ENCODE data around the gene PCDHB13.
"Not testable (repeated sequence)": the region's sequence is repeated elsewhere in the genome, so short reads cannot be mapped to it uniquely, and the experiment has no call there.

PCDHB13 gene

DNA sequence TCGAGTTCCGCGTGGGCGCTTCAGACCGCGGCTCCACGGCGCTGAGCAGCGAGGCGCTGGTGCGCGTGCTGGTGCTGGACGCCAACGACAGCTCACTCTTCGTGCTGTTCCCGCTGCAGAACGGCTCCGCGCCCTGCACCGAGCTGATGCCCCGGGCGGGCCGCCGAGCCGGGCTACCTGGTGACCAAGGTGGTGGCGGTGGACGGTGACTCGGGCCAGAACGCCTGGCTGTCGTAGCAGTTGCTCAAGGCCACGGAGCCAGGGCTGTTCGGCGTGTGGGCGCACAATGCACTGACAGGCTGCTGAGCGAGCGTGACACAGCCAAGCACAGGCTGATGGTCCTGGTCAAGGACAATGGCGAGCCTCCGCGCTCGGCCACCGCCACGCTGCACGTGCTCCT, 27.8 kb downstream of the PCDHB13 start:
- H2AFZ ChIP-seq (ENCODE audit: low read length), result no peak overlapping the region
- H2BK15ac ChIP-seq (ENCODE audit: low read length), result no peak overlapping the region
- H3K79me1 ChIP-seq (ENCODE audit: low read depth, low read length), result peaks cover 1% of the 10 kb centered on the region
- H4K8ac ChIP-seq (ENCODE audit: low read depth, low read length), result no peak overlapping the region
- H2BK5ac ChIP-seq (ENCODE audit: low read length), result no peak overlapping the region
- H4K91ac ChIP-seq (ENCODE audit: low read depth, low read length, poor library complexity), result no peak overlapping the region
- H3K4me1 ChIP-seq (ENCODE audit: control insufficient read depth in 2 of 2, insufficient read depth in 1 of 2, low read depth in 1 of 2, low read length in 2 of 2), result no peaks in the 10 kb centered on the region
- peaks cover 25 to 31% of the 10 kb centered on the region in 2 donors for H3K9me3 ChIP-seq (replicated peaks in 1 of 2; ENCODE audit: control insufficient read depth in 2 of 2, insufficient read depth in 1 of 2, low read depth in 1 of 2, low read length in 2 of 2)
- no peak overlapping the region for H3K23ac ChIP-seq (ENCODE audit: low read depth, low read length, poor library complexity)
- DNase-seq (ENCODE audit: low spot score), result no peak
- no peak overlapping the region for H3K18ac ChIP-seq (ENCODE audit: low read length)
- no peak overlapping the region for H2AK5ac ChIP-seq (ENCODE audit: low read depth, low read length)
- peaks cover 2 to 4% of the 10 kb centered on the region in 2 donors for H3K36me3 ChIP-seq (replicated peaks in 1 of 2; ENCODE audit: control insufficient read depth in 2 of 2, insufficient read depth in 2 of 2, low read length in 2 of 2)
- H3K4me3 ChIP-seq (ENCODE audit: low read length in 2 of 2), result no peak overlapping the region
- no peak overlapping the region for H3K4ac ChIP-seq (ENCODE audit: low read length)
- no peak overlapping the region for H3K9ac ChIP-seq (ENCODE audit: low read depth, low read length, poor library complexity)
- H3K14ac ChIP-seq (ENCODE audit: low read length), result no peak overlapping the region
- no CpG with 5 or more reads among the region's 43 CpGs for WGBS, 2 donors (ENCODE audit: extremely low coverage in 2 of 2, insufficient read length in 2 of 2, insufficient replicate concordance in 1 of 2)
- no peak overlapping the region for H2BK120ac ChIP-seq (ENCODE audit: low read depth, low read length)
- no peaks in the 10 kb centered on the region for H3K27me3 ChIP-seq (ENCODE audit: control insufficient read depth in 3 of 3, insufficient read depth in 3 of 3, low read depth in 1 of 3, low read length in 3 of 3)
- no peak overlapping the region for H3K4me2 ChIP-seq (ENCODE audit: insufficient read depth, low read length, poor library complexity, severe bottlenecking)
- H3K27ac ChIP-seq (replicated peaks; ENCODE audit: low read length), result no peak overlapping the region
- H2BK12ac ChIP-seq (ENCODE audit: low read length), result no peak overlapping the region

- Histone ChIP-seq H3K79me1 (ENCODE audit: low read depth, low read length) (no peaks in the 10 kb centered on the region), H2BK120ac (ENCODE audit: low read depth, low read length) (no peak within 1 kb of the TSS), H3K23ac (ENCODE audit: low read depth, low read length, poor library complexity) (no peak within 1 kb of the TSS), H3K4ac (ENCODE audit: low read length) (no peak within 1 kb of the TSS), H3K27me3 (ENCODE audit: control insufficient read depth in 3 of 3, insufficient read depth in 3 of 3, low read depth in 1 of 3, low read length in 3 of 3) (no peaks in the 10 kb centered on the region), H4K91ac (ENCODE audit: low read depth, low read length, poor library complexity) (no peak within 1 kb of the TSS), H3K4me1 (ENCODE audit: control insufficient read depth in 2 of 2, insufficient read depth in 1 of 2, low read depth in 1 of 2, low read length in 2 of 2) (no peaks in the 10 kb centered on the region), H3K18ac (ENCODE audit: low read length) (peak within 1 kb of the TSS; percentile 36), H3K9ac (ENCODE audit: low read depth, low read length, poor library complexity) (no peak within 1 kb of the TSS), H2AFZ (ENCODE audit: low read length) (peak within 1 kb of the TSS; percentile 79), H3K4me2 (ENCODE audit: insufficient read depth, low read length, poor library complexity, severe bottlenecking) (peak within 1 kb of the TSS; percentile 23), H3K4me3 (ENCODE audit: low read length in 2 of 2) (peak within 1 kb of the TSS; percentile 48 to 71), H3K9me3 (replicated peaks in 1 of 2; ENCODE audit: control insufficient read depth in 2 of 2, insufficient read depth in 1 of 2, low read depth in 1 of 2, low read length in 2 of 2) (peaks cover 29 to 53% of the 10 kb centered on the region in 2 donors), H2AK5ac (ENCODE audit: low read depth, low read length) (no peak within 1 kb of the TSS), H3K14ac (ENCODE audit: low read length) (no peak within 1 kb of the TSS), H3K36me3 (replicated peaks in 1 of 2; ENCODE audit: control insufficient read depth in 2 of 2, insufficient read depth in 2 of 2, low read length in 2 of 2) (peaks cover 5 to 11% of the 10 kb centered on the region in 2 donors), H2BK5ac (ENCODE audit: low read length) (no peak within 1 kb of the TSS), H3K27ac (replicated peaks; ENCODE audit: low read length) (peak within 1 kb of the TSS; percentile 60), H2BK15ac (ENCODE audit: low read length) (no peak within 1 kb of the TSS), H2BK12ac (ENCODE audit: low read length) (no peak within 1 kb of the TSS), H4K8ac (ENCODE audit: low read depth, low read length) (no peak within 1 kb of the TSS)
- no CpG with 5 or more reads among the region's 16 CpGs for WGBS, 2 donors (ENCODE audit: extremely low coverage in 2 of 2, insufficient read length in 2 of 2, insufficient replicate concordance in 1 of 2)
- peak; percentile 39 for DNase-seq (ENCODE audit: low spot score)
Measured at GRCh38 chr5:141245250-141245717, 31.6 kb downstream of the PCDHB13 start, which contains the start of gene PCDHB15. Gene PCDHB15, plus strand, starts transcription at chr5:141245395. Its CDS starts 184 bp downstream, at chr5:141245579.

- H2BK120ac ChIP-seq (ENCODE audit: low read depth, low read length); H3K79me1 ChIP-seq (ENCODE audit: low read depth, low read length); H4K8ac ChIP-seq (ENCODE audit: low read depth, low read length); DNase-seq (ENCODE audit: low spot score); H3K4me2 ChIP-seq (ENCODE audit: insufficient read depth, low read length, poor library complexity, severe bottlenecking); H3K23ac ChIP-seq (ENCODE audit: low read depth, low read length, poor library complexity); H3K4ac ChIP-seq (ENCODE audit: low read length); H2BK12ac ChIP-seq (ENCODE audit: low read length); H3K4me1 ChIP-seq (ENCODE audit: control insufficient read depth in 2 of 2, insufficient read depth in 1 of 2, low read depth in 1 of 2, low read length in 2 of 2); H3K18ac ChIP-seq (ENCODE audit: low read length); H2BK5ac ChIP-seq (ENCODE audit: low read length); H2BK15ac ChIP-seq (ENCODE audit: low read length); H2AFZ ChIP-seq (ENCODE audit: low read length); H3K14ac ChIP-seq (ENCODE audit: low read length); H3K27ac ChIP-seq (replicated peaks; ENCODE audit: low read length); H3K4me3 ChIP-seq (ENCODE audit: low read length in 2 of 2); H2AK5ac ChIP-seq (ENCODE audit: low read depth, low read length); H3K9ac ChIP-seq (ENCODE audit: low read depth, low read length, poor library complexity); H3K27me3 ChIP-seq (ENCODE audit: control insufficient read depth in 3 of 3, insufficient read depth in 3 of 3, low read depth in 1 of 3, low read length in 3 of 3); H4K91ac ChIP-seq (ENCODE audit: low read depth, low read length, poor library complexity): not testable (repeated sequence)
- peaks cover 5 to 11% of the 10 kb centered on the region in 2 donors for H3K36me3 ChIP-seq (replicated peaks in 1 of 2; ENCODE audit: control insufficient read depth in 2 of 2, insufficient read depth in 2 of 2, low read length in 2 of 2)
- WGBS, 2 donors (ENCODE audit: extremely low coverage in 2 of 2, insufficient read length in 2 of 2, insufficient replicate concordance in 1 of 2), result no CpG with 5 or more reads among the region's 42 CpGs
- H3K9me3 ChIP-seq (replicated peaks in 1 of 2; ENCODE audit: control insufficient read depth in 2 of 2, insufficient read depth in 1 of 2, low read depth in 1 of 2, low read length in 2 of 2), result peaks cover 20 to 54% of the 10 kb centered on the region in 2 donors
Measured at GRCh38 chr5:141246971-141247370, 33.3 kb downstream of the PCDHB13 start.

- H3K4me1 ChIP-seq (ENCODE audit: control insufficient read depth in 2 of 2, insufficient read depth in 1 of 2, low read depth in 1 of 2, low read length in 2 of 2); H3K9ac ChIP-seq (ENCODE audit: low read depth, low read length, poor library complexity); H3K79me1 ChIP-seq (ENCODE audit: low read depth, low read length); H3K27ac ChIP-seq (replicated peaks; ENCODE audit: low read length); H2AFZ ChIP-seq (ENCODE audit: low read length); DNase-seq (ENCODE audit: low spot score); H4K91ac ChIP-seq (ENCODE audit: low read depth, low read length, poor library complexity); H2BK5ac ChIP-seq (ENCODE audit: low read length); H3K4ac ChIP-seq (ENCODE audit: low read length); H4K8ac ChIP-seq (ENCODE audit: low read depth, low read length); H3K18ac ChIP-seq (ENCODE audit: low read length); H2BK12ac ChIP-seq (ENCODE audit: low read length); H3K4me2 ChIP-seq (ENCODE audit: insufficient read depth, low read length, poor library complexity, severe bottlenecking); H3K27me3 ChIP-seq (ENCODE audit: control insufficient read depth in 3 of 3, insufficient read depth in 3 of 3, low read depth in 1 of 3, low read length in 3 of 3); H2BK120ac ChIP-seq (ENCODE audit: low read depth, low read length); H3K14ac ChIP-seq (ENCODE audit: low read length); H2BK15ac ChIP-seq (ENCODE audit: low read length); H2AK5ac ChIP-seq (ENCODE audit: low read depth, low read length); H3K23ac ChIP-seq (ENCODE audit: low read depth, low read length, poor library complexity): not testable (repeated sequence)
- Histone ChIP-seq H3K4me3 (ENCODE audit: low read length in 2 of 2) (peak overlapping the region in 1 of 2 donors; percentile 55), H3K36me3 (replicated peaks in 1 of 2; ENCODE audit: control insufficient read depth in 2 of 2, insufficient read depth in 2 of 2, low read length in 2 of 2) (peaks cover 5 to 11% of the 10 kb centered on the region in 2 donors), H3K9me3 (replicated peaks in 1 of 2; ENCODE audit: control insufficient read depth in 2 of 2, insufficient read depth in 1 of 2, low read depth in 1 of 2, low read length in 2 of 2) (peaks cover 19 to 55% of the 10 kb centered on the region in 2 donors)
- no CpG with 5 or more reads among the region's 34 CpGs for WGBS, 2 donors (ENCODE audit: extremely low coverage in 2 of 2, insufficient read length in 2 of 2, insufficient replicate concordance in 1 of 2)
Measured at GRCh38 chr5:141247434-141247833, 33.7 kb downstream of the PCDHB13 start.
